Measurements from ENCODE around the gene ALDOC.

The ALDOC gene

GRCh38 chr17:28553000-28553505, 23.6 kb downstream of the ALDOC start:
- DNase-seq (ENCODE audit: extremely low read depth in 1 of 2, low read depth in 1 of 2), result no peak

GRCh38 chr17:28552176-28552999, 24.3 kb downstream of the ALDOC start, which contains the start of gene UNC119:
TSS of gene UNC119 (minus strand) at chr17:28552624. CDS start at chr17:28552557, 67 bp downstream.
- DNase-seq (ENCODE audit: extremely low read depth in 1 of 2, low read depth in 1 of 2), result peak; percentile 49 to 52

DNA sequence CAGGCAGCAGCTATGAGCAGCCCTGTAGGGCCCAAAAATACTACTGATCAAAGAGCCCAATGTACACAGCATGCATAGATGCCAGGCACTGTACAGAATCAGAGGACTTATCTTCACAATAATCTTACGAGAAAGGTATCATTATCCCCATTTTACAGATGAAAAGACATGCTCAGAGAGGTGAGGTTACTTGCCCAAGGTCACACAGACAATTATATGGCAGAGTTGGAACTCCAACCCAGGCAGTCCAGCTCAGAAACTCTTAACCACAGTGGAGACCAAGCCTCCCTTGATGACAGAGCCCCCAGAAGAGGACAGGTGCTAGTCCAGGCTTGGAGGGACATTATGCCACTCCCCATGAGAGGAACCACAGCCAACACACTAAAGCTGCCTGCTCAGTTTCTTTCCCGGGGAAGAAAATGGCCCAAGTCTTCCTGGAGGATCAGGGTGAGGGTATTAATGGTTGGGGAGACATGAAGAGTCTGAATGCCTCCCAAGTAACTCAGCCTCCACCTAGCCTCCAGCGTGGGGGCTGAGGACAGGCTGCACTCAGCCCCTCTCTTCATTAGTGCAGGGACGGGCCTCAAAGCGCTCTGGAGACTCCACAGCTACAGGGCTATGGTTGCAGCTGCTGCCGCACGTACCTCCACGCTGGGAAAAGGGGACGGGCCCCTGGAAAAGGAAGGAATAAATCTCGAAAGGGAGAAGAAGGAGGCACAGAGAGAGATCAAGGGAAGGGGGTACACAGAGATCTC, 25.1 kb downstream of the ALDOC start:
- no peak for DNase-seq (ENCODE audit: extremely low read depth in 1 of 2, low read depth in 1 of 2)

DNA sequence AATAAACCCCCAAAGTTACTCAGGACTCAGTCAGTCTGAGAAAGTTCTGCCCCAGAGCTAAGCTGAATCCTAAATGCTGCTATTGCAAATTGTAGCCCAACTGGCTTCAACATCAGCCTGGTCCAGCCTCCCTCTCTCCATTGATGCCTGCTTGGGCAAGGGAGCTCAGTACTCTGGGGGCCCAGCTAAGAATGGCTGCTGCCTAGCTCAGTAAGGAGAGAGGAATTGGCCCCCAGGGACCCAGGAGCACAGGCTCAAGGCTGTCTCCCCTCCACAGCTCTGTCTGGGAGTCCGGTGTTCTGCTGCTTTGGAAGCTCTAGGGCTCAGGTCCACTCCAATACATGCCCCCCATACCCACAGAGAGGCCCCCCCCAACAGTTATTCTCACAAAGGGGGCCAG, 25.8 kb downstream of the ALDOC start:
- DNase-seq (ENCODE audit: extremely low read depth in 1 of 2, low read depth in 1 of 2), result no peak

DNA sequence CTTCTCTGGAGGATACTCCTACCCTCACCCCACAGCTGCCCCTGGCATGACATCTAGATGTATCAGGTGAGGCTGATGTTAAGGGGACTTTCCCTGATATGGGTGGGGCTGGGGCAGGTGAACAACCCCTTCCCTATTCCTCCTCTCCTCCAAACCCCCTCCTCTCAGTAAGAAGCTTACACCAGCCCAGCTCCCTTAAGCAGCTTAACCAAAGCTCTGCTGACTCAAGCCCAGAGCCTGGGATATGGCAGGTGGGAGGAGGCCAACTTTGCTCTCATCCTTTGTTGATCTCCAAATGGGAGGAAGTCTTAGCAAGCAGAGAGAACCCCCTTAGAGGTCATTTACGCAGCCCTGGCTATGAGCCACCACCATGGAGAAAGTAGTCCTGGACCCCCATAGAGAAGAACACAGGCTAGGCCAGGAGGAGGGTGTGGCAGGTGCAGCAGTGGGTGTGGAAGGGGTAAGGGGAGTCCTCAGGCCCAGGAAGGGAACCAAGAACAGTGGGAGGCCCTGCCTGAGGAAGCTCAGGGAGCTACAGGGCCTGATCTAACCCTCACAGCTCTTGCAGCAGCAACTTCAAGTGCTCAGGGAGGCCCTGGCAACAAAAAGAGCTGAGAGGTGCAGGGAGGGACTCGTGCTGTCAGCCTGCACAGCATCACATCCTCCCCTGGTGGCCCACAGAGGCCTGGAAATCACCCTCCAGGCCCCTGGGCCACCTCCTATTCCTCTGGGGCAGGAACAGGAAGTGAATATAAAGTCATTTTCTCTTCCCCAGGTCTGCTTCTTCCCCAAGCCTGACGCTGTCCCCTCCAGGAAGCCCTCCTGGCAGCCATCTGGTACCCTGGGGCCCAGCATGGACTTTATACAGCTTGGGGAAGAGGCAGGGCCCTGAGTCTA, 27.2 kb downstream of the ALDOC start:
- peak in 1 of 2 donors; percentile 26 for DNase-seq (ENCODE audit: extremely low read depth in 1 of 2, low read depth in 1 of 2)

GRCh38 chr17:28548417-28549130, 28.1 kb downstream of the ALDOC start:
- DNase-seq (ENCODE audit: extremely low read depth in 1 of 2, low read depth in 1 of 2), result no peak

DNA sequence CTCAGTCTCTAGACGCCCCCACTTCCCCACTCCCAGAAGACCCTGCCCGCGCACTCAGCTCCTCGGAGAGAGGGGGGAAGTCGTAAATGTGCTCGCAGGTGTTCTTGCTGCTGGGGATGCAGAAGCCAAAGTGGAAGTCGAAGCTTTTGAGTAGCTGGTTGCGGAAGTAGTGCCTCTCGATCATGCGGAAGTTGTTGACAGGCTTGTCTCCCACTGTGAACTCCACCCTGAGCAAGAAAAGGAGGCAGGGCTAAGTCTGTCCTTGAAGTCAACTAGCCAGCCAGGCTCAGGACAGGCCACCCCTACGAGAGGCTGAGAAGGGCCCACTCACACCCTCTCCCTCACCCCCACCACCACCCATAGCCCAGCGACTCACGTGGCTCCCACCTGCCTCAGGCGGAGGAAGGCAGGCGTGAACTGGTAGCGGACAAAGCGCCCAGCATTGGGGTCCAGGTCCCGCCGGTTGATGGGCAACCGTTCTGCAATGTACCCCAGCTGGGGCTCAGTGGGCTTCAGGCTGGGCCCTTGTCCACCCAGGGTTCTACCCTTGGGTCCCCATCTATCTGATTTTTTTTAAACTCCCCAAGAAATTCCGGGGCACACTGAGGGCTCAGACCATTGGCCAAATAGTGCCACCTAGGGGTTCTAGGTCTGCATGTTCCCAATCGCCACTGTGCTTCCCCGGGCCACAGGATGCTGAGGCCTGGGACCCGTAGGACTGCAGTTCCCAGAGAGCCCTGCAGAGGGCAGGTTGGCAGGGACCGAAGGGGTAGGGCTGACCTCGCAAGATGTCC, 28.9 kb downstream of the ALDOC start:
- DNase-seq (ENCODE audit: extremely low read depth in 1 of 2, low read depth in 1 of 2), result peak; percentile 39 to 67

GRCh38 chr17:28547096-28547622, 29.5 kb downstream of the ALDOC start:
- no peak for DNase-seq (ENCODE audit: extremely low read depth in 1 of 2, low read depth in 1 of 2)

DNA sequence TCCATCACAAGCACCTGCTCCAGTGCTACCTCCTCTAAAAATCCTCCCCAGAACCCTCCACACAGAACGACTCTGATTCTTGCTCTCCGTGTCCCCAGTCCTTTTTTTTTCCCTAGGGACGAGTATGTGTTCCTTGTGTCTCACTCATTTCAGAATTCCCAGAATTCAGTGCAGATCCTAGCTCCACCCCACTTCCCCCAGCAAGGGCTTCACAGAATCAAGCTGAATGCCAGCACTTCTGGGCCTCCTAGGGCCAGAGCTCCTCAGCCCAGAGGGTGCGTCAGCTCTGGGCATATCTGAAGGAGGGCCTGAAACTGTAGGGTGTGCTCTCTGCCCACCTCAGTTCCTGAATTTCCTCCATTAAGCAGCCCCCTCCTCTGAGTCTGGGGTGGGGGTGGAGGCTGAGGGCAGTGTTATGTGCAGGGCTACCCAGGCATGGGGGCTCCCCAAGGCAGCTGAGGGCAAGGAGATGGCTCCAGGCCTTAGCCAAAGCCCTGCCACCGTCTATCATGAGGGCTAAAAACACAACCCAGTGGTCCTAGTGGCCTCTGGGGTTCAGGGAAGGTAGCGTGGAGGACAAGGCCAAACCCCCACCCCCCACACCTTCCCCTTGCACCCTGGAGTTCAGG, 30.8 kb downstream of the ALDOC start:
- DNase-seq (ENCODE audit: extremely low read depth in 1 of 2, low read depth in 1 of 2), result no peak

- no peak for DNase-seq (ENCODE audit: extremely low read depth in 1 of 2, low read depth in 1 of 2)
Measured at GRCh38 chr17:28545141-28545503, 31.6 kb downstream of the ALDOC start.

DNA sequence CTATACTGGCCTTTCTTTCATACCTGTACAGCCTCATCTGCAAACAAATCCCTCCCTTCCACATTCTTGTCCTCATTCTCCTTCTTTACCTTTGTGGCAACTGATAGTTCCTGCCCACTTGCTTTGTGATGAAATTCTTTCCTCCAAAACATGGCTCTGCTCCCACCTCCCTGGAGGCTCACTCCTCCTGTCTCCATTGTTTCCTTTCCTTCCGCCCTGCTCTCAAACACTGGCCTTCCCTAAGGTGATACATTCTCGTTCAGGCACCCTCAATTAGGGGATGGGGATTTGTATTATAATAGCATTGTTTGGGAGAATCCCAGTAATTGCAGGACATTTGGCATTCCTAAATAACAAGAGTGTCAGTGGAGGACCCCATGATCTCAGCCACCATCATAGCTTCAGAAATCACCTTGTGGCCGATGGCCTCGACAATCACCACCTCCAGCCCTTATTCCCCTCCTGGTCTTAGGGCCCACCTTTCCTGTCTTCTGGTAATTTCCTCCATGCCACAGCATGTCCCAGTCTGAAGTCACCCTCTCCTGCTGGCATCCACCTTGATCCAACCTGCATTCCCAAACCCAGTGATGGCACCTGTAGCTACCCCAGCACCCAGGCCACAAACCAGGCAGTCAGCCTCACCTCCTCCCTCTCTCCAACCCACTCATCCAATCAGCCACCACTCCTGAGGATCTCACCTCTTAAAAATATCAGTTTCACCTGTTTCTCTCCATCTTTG, 32.1 kb downstream of the ALDOC start:
- DNase-seq (ENCODE audit: extremely low read depth in 1 of 2, low read depth in 1 of 2), result no peak

- no peak for DNase-seq (ENCODE audit: extremely low read depth in 1 of 2, low read depth in 1 of 2)
Measured at GRCh38 chr17:28541439-28541838, 35.3 kb downstream of the ALDOC start.

- no peak for DNase-seq (ENCODE audit: extremely low read depth in 1 of 2, low read depth in 1 of 2)
Measured at GRCh38 chr17:28540231-28540630, 36.5 kb downstream of the ALDOC start.

GRCh38 chr17:28538296-28538895, 38.3 kb downstream of the ALDOC start:
- DNase-seq (ENCODE audit: extremely low read depth in 1 of 2, low read depth in 1 of 2), result no peak

GRCh38 chr17:28537219-28537610, 39.5 kb downstream of the ALDOC start:
- no peak for DNase-seq (ENCODE audit: extremely low read depth in 1 of 2, low read depth in 1 of 2)

DNA sequence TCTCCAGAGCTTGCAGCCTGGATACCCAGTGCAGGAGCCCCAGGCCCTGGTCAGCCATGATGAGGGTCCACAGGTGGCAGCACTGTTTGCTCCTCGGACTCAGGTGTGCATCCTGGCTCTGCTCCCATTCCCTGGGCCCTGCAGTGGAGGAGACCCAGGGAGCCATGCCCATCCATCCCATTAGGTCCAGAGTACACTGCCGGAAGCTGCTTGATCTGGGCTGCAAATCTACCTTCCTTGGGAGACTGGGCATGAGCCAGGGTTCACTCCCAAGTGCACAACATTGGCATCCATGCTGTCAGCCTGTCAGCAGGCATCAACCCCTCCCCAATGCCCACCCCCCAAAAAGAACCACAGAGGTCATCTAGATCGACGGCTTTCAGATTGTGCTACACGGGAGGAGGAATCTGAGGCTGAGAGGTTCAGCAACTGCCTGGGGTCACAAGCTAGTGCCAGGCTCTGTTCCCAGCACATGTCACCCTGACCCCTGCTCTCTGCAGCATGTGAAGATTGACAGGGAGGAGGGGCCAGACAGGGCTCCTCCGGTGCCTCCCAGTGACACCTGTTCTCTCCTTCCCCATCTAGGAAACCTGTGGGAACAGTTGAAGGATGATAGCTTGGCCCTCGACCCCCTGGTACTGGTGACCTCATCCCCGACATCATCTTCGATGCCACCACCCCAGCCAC, 40.0 kb downstream of the ALDOC start:
- DNase-seq (ENCODE audit: extremely low read depth in 1 of 2, low read depth in 1 of 2), result no peak

DNA sequence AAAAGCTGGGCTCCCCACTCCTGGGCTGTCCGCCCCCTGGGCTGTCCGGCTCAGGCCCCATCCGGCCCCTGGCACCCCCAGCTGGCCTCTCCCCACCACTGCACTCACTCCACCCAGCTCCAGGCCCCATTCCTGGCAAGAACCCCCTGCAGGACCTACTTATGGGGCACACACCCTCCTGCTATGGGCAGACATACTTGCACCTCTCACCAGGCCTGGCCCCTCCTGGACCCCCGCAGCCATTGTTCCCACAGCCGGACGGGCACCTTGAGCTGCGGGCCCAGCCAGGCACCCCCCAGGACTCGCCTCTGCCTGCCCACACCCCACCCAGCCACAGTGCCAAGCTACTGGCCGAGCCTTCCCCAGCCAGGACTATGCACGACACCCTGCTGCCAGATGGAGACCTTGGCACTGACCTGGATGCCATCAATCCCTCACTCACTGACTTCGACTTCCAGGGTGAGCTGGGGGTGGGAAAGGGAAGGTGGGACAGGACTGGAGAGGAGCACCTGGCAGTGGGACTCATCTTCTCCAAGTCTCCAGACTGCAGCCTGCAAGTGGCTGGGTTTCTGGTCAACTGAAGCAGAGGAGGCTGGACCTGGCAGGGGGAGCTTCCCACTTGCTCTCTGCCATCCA, 41.8 kb downstream of the ALDOC start:
- no peak for DNase-seq (ENCODE audit: extremely low read depth in 1 of 2, low read depth in 1 of 2)
